Kidney (tissue), 14 donors: ENCODE results near the gene SLCO4A1. TPM values are rescaled to one million over a fixed set of nuclear protein-coding genes. Genes with fewer than 3 reads are reported as not detected.

Experiments used
- DNase-seq, 5 donors: peaks; one replicate each; pipeline ENCODE4 v3.0.0-alpha.2; 2013 to 2020
- FAIRE-seq: peaks from 2 replicates; lab custom pipeline; 2012; peaks lifted over from hg19 to GRCh38; lab: Jason Lieb, UNC
- H3K27ac ChIP-seq, 2 donors: one replicate each; pipeline ENCODE4 v1.7.0; 2013; ENCODE audit warnings: low read depth in 2 of 2, low read length in 2 of 2, inconsistent platforms in 1 of 2
- H3K27me3 ChIP-seq: one replicate; pipeline ENCODE4 v1.7.1; 2013; ENCODE audit warnings: low read length, inconsistent platforms; ENCODE audit not compliant: control insufficient read depth, insufficient read depth
- H3K36me3 ChIP-seq, 3 donors: one replicate each; pipeline versions ENCODE4 v1.7.0 to v1.7.1; 2013; ENCODE audit warnings: low read length in 3 of 3, control low read depth in 1 of 3, inconsistent platforms in 1 of 3; ENCODE audit not compliant: insufficient read depth in 3 of 3, control insufficient read depth in 2 of 3
- H3K4me1 ChIP-seq, 3 donors: one replicate each; pipeline versions ENCODE4 v1.7.0 to v1.7.1; 2013; ENCODE audit warnings: low read length in 3 of 3, inconsistent platforms in 1 of 3, low read depth in 1 of 3; ENCODE audit not compliant: control insufficient read depth in 2 of 3, insufficient read depth in 2 of 3
- H3K4me3 ChIP-seq, 3 donors: one replicate each; pipeline versions ENCODE4 v1.7.0 to v1.8.1; 2013; ENCODE audit warnings: low read length in 3 of 3, control low read depth in 1 of 3, inconsistent platforms in 1 of 3
- H3K9ac ChIP-seq, 3 donors: one replicate each; pipeline versions ENCODE4 v1.7.0 to v1.7.1; 2013; ENCODE audit warnings: low read length in 3 of 3, control low read depth in 1 of 3, inconsistent platforms in 1 of 3
- H3K9me3 ChIP-seq, 3 donors: one replicate each; pipeline versions ENCODE4 v1.7.0 to v1.7.1; 2013; ENCODE audit warnings: low read length in 3 of 3, control low read depth in 1 of 3, inconsistent platforms in 1 of 3; ENCODE audit not compliant: control insufficient read depth in 2 of 3, insufficient read depth in 1 of 3
- intact Hi-C: fragments of 100-400 bp; cut with DNase I; formaldehyde crosslinking; loops from one replicate; pipeline ENCODE4 v1.11.1; 2022
- polyA plus RNA-seq: library from polyadenylated mRNA; stranded (reverse); fragments of 350-450 nt; fragmentation: Illumina TruSeq; extraction: RNeasy Lipid Tissue Mini Kit (QIAGEN cat#74804); gene quantifications from one replicate; pipeline ENCODE4 v1.2.3, GENCODE V29; 2014; ENCODE audit warnings: low read depth, low replicate concordance; ENCODE audit not compliant: insufficient read depth
- total RNA-seq: library from RNA; stranded (reverse); fragmentation: NEBNext Ultra II Directional; extraction: Animal tissue kit (Norgen Biotek cat#: 25700); gene quantifications from one replicate; pipeline ENCODE4 v1.2.1, GENCODE V29; 2021
- TF ChIP-seq, protein P1 (sequence below): IDR thresholded peaks from 3 replicates; pipeline ENCODE4 v1.5.1; 2012; ENCODE audit warnings: mild to moderate bottlenecking, moderate library complexity, borderline replicate concordance; ENCODE audit not compliant: insufficient read depth; ENCODE audit errors: extremely low read depth
- donor health status: control.
- donor health status: control.
- donor health status: control.
- donor health status: control.
- donor health status: control.
- donor health status: DM: yes; HTN: yes; CAD: no.
- donor health status: Normal renal cell carcinoma (clear cell type).

Gene SLCO4A1
- total and polyA plus RNA-seq, 2 donors from 2014 or later: 12.4 to 80.3 TPM

DNA sequence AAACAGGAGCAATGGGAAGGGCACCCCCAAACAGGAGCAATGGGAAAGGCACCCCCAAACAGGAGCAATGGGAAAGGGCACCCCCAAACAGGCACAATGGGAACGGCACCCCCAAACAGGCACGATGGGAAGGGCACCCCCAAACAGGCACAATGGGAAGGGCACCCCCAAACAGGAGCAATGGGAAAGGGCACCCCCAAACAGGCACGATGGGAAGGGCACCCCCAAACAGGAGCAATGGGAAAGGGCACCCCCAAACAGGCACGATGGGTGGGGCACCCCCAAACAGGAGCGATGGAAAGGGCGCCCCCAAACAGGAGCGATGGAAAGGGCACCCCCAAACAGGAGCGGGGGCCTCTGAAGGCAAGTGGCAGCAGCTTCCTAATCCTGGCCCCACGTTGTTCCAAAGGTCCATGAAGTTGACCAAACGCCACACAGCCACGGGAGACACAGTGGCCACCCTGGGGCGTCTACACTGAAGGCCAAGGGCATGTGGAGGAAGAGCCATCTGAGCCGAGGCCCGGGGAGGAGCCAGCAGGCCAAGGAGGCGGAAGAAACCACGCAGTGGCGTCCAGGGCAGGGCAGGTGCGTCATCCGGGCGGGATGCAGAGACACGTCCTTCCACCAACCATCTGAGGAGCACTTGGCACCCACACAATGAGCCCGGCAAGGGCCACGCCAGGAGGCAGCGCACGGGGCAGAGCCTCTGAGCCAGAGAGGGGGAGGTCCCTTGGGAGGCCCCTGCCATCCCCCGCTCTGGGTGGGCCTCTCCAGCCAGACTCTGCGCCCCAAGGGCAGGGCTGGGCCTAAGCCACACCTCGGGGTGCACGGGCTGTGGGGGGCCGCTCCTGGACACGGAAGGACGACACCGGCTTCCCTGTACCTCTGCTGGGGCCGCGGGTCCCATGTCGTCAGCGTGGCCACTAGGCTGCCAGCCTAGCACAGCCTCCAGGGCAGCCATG, 44.8 kb downstream of the SLCO4A1 start:
- Histone ChIP-seq H3K4me3 (no peak overlapping the region), H3K27me3 (no peaks in the 10 kb centered on the region), H3K9me3 (no peaks in the 10 kb centered on the region), H3K36me3 (no peaks in the 10 kb centered on the region), H3K9ac (no peak overlapping the region), H3K27ac (no peak overlapping the region), H3K4me1 (no peaks in the 10 kb centered on the region)
- TF ChIP-seq, protein P1, sequence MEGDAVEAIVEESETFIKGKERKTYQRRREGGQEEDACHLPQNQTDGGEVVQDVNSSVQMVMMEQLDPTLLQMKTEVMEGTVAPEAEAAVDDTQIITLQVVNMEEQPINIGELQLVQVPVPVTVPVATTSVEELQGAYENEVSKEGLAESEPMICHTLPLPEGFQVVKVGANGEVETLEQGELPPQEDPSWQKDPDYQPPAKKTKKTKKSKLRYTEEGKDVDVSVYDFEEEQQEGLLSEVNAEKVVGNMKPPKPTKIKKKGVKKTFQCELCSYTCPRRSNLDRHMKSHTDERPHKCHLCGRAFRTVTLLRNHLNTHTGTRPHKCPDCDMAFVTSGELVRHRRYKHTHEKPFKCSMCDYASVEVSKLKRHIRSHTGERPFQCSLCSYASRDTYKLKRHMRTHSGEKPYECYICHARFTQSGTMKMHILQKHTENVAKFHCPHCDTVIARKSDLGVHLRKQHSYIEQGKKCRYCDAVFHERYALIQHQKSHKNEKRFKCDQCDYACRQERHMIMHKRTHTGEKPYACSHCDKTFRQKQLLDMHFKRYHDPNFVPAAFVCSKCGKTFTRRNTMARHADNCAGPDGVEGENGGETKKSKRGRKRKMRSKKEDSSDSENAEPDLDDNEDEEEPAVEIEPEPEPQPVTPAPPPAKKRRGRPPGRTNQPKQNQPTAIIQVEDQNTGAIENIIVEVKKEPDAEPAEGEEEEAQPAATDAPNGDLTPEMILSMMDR: no peak
- peak in 1 of 5 donors; percentile 50 for DNase-seq
- intact Hi-C loops: no loop called here
- FAIRE-seq: no peak

DNA sequence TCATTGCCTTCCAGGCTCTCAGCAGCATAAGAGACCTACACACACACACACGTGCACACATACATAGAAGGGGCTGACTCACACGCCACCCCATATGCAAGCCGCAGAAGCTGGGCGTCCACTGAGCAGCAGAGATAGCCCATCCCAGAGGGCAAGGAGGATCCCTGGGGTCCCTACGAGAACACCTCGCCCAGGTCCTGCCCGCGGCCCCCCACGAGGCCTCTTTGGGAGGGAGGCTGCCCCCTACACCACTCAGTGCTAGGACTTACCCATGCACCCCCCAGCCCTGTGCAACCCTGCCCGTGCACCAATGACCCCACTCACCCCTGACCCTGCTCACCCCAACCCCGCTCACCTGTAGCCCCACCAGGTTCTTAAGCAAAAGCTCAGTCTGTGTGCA, 45.8 kb downstream of the SLCO4A1 start:
- TF ChIP-seq, protein P1: no peak
- no peak for DNase-seq
- H3K27me3 ChIP-seq: no peaks in the 10 kb centered on the region
- intact Hi-C loops: no loop called here
- FAIRE-seq: no peak
- H3K4me1 ChIP-seq: no peaks in the 10 kb centered on the region
- no peak overlapping the region for H3K4me3 ChIP-seq
- H3K9ac ChIP-seq: no peak overlapping the region
- no peaks in the 10 kb centered on the region for H3K9me3 ChIP-seq
- H3K27ac ChIP-seq: no peak overlapping the region
- no peaks in the 10 kb centered on the region for H3K36me3 ChIP-seq

DNA sequence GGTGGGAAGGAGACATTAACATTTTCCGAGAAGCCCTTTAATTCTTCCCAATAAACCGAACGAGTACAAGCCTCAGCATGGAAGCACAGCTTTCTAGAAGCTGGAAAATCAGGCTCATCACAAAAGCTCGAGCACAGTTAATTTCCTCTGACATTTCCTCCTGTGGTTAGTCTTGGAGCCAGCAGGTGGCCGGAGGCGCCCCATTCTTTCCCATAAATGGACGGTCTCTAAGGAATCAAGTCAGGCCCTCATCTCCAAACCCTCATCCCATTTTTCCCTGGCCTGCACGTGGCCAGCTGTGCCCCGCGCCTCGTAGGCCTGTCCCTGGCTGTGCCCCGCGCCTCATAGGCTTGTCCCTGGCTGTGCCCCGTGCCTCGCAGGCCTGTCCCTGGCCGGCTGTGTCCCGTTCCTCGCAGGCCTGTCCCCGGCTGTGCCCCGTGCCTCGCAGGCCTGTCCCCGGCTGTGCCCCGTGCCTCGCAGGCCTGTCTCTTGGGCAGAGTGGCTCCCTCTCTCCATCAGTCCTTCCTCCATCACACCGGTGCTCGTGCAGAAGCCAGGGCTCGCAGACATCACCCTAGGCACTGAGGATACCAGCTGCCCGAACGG, 46.7 kb downstream of the SLCO4A1 start:
- Histone ChIP-seq H3K27ac (no peak overlapping the region), H3K9me3 (no peaks in the 10 kb centered on the region), H3K27me3 (no peaks in the 10 kb centered on the region), H3K4me1 (no peaks in the 10 kb centered on the region), H3K36me3 (no peaks in the 10 kb centered on the region), H3K9ac (no peak overlapping the region), H3K4me3 (no peak overlapping the region)
- FAIRE-seq (no peak), DNase-seq (no peak)
- TF ChIP-seq, protein P1: no peak
- intact Hi-C loops: no loop called here
